Stimulated activated CD4-positive, alpha-beta T cell treated with anti-CD3 and anti-CD28 coated beads, TNF-alpha, amount 100 ng/mL, for 24 hours (primary cell): ENCODE measurements around the gene NMUR2.

Experiments used
- DNase-seq, 3 experiments: peaks; one replicate each; pipeline ENCODE4 v3.0.0-alpha.2; 2020; ENCODE audit warnings: low read depth in 3 of 3

Gene NMUR2

DNA sequence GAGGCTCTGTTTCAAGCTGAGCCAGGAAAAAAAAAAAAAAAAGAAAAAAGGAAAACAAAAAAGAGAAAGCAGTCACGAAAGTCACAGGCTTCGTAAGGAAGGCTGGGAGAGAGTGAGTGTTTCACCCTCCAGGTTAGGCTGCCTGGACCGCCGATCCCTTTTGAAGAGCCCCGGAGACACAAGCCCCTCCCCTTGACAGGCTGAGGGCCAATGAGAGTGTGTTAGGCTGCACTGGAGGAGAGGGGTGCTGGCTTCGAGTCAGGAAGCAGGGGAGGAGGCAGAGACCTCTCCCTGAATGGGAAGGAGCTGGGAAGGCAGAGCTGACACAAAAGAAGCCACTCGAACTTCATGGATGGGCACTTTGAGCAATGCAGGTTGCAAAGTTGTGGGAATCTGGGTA is at the start of gene NMUR2:
TSS of gene NMUR2 (minus strand) at position 135 of the 400 bp plus-strand sequence. CDS start 166 bp downstream, outside the sequence.
- no peak for DNase-seq

- no peak for DNase-seq
These were observed 38.9 kb upstream of the NMUR2 start for GRCh38 chr5:152443935-152444334.

DNA sequence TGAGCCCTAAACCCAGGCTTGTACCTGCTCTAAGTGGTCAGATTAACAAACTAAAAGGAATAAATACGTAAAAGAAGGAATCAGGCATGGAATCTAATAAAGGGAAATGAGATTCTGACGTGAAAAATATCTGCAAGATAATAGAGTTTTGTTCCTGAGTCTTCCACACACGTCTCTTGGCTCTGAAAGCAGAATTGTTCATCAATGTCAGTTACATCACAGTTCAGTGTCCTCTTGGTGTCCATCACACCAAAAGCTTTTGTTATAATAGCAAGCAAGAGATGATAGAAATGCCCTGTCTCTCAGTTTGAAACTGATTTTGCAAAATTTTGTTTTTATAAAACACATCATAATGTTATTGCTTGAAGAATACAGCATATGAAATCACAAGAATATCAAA is 34.7 kb upstream of the NMUR2 start:
- DNase-seq: no peak

GRCh38 chr5:152437866-152438265 is 32.8 kb upstream of the NMUR2 start:
- DNase-seq: no peak

DNA sequence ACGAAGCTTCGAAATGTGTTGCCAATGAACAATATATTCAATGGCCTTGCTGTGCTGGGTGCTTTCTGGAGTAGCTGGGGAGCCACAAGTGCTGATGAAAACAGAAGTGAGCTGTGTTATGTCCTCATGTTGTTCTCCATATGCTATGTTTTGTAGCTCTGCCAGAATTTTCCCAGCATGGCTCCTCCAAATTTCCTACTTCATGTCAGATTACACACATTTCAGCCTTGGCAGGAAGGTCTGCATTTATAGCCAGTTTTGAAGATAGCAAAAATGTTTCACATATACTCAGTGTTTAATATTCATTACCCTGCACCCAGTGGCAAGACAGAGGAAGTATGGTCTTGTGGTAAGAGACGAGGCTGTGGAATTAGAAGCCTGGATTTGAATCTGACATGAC is 22.6 kb upstream of the NMUR2 start:
- DNase-seq: no peak

DNA sequence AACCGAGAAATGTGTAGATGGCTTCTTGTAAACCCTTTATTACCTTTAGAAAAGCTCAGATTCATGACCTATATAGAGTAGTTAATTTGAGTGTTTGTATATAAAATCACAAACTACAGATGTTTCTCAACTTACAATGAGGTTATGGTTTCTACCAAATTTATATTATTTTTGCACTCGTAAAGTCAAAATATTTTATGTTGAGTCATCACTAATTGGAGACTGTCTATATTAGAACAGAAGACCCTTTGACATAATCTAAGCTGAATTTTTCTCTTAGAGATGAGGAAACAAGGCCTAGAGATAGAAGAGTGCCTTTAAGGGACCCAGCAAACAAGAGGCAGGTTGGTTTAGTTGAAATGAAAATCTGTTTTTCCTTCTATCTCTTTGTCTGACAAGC is 20.0 kb upstream of the NMUR2 start:
- no peak for DNase-seq

DNA sequence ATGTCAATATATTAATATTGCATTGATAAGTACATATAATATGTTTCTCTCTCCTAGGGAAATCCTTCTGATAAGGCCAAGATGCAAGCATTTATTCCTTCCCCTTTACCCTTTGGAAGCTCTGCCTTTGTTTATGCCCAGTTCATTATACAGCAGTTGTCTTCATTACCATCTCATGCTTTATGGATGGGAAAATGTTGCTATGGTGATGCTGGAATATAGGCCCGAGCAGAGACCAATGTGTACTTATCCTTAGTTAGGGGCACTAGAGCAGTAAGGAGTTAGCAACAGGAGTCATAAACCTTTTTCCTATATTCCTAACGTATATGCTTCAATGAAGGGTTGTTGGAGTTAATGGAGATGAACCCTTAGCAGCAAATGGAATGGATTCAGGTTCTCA is 19.4 kb upstream of the NMUR2 start:
- no peak for DNase-seq

DNA sequence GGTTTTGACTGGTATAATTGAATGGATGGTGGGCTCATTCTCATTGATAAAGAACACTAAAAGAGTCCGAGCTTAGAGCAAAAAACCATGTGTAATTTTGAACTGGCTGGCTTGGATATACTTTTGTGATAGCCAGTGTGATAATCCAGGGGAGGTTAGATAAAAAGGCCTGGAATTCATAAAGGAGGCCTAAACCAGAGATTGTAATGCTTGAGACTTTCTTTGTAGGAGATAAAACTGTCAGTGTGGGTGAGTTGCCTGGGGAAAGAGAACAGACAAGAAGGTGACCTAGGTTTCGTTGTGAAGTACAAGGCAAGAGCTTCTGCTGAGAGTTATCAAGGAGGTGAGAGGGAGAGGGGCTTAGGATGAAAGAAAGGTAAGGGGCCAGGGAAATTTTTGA is 17.0 kb upstream of the NMUR2 start:
- DNase-seq: no peak

- DNase-seq: no peak
These were observed 7.0 kb upstream of the NMUR2 start for GRCh38 chr5:152412129-152412528.

DNA sequence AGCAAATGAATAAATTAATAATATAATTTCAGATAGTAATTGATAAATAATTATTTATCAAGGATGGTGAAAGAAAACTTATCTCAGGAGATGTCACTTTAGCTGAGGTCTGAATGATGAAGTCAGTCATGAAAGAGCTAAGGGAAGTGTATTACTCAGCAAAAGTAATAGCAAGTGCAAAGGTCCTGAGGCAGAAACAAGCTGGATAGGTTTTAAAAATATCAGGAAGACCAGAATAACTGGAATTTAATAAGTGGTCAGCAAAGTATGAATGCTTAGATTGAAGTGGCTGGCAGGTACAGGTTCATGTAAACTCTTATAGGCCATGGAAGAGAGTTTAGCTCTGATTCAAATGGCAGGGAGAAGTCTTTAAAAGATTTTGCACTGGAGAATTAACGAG is 1.0 kb upstream of the NMUR2 start:
- DNase-seq: no peak

GRCh38 chr5:152404494-152404893 is 585 bp downstream of the NMUR2 start:
- DNase-seq: no peak

DNA sequence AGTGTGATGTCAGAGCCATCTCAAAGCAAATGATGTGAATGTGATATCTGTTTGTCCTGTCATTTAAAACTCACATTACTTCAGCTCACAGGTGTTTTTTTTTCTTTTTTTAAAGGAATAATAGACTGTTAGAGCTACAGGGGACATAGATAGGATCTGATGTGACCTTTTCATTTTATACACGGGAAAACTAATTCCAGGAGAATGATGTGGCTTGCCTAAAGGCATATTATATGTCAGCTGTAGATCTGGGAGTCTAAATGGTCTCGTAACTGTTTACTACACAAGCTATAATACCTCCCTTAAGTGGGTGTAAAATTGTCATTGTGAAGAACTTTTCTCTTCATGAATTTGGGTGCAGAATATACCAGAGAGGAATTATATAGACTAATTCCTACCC is 2.0 kb downstream of the NMUR2 start:
- no peak for DNase-seq

- no peak for DNase-seq
These were observed 4.2 kb downstream of the NMUR2 start for GRCh38 chr5:152400846-152401245.

- no peak for DNase-seq
These were observed 7.5 kb downstream of the NMUR2 start for GRCh38 chr5:152397581-152397980.

DNA sequence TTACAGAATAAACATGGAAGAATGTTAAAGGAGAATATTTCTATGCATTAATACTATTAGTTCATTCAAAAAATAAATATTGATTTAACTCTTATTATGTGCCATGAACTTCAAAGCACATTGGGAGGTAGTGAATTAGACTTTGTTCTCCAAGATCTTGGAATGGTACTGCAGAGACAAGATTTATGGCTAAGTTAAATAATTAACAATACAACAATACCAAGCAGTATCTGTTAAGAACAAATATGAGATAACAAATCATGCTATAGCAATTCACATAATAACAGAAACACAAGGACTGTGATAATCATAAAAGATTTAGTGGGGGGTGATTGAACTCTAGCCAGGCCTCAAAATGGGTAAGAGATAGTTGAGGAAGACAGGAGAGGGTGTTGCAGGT is 11.6 kb downstream of the NMUR2 start:
- DNase-seq: no peak

- no peak for DNase-seq
These were observed 15.8 kb downstream of the NMUR2 start for GRCh38 chr5:152389208-152389849.

GRCh38 chr5:152388610-152389009 is 16.5 kb downstream of the NMUR2 start:
- no peak for DNase-seq

DNA sequence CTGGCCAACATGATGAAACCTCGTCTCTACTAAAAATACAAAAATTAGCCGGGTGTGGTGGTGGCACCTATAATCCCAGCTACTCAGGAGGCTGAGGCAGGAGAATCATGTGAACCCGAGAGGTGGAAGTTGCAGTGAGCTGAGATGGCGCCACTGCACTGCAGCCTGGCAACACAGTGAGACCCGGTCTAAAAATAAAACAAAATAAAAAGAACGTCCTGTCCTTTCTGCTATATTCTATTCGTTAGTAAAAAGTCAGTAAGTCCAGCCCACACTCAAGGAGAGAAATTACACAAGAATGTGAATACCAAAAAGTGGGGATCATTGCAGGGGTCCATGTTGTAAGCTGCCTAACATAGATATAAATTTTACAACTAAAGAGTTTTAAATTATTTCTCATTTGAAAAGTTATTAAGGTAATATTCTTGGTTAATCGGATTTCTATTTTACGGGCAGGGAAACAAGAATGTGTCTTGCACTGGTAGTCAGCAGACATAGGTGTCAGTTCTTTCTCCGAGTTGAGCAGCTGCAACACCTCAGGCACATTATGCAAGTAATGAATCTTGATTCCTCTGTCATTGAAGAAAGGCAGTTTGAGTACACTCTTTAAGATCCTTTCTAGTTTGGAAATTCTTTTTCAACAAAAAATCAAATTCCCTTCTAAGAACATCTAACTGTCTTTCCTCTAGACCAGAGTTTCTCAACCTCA is 24.5 kb downstream of the NMUR2 start:
- DNase-seq: no peak

DNA sequence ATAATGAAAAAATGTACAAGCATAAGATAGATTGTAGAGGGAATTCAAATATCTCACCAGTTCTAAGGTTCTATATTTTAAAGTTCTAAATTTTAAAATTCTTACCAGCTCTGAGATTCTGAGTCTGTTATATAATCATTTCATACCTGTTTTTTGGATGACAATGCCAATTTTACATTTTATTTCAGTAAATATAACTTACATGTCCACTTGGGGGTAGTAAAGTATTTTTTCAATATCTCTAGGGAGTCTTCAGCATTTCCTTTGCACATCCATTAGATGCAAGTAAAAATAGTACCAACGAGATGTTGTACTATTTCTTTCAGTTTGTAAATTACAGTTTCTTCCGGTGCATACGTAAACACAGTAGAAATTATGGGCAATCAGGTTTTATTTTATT is 25.7 kb downstream of the NMUR2 start:
- no peak for DNase-seq

- no peak for DNase-seq
These were observed 26.3 kb downstream of the NMUR2 start for GRCh38 chr5:152378730-152379129.

DNA sequence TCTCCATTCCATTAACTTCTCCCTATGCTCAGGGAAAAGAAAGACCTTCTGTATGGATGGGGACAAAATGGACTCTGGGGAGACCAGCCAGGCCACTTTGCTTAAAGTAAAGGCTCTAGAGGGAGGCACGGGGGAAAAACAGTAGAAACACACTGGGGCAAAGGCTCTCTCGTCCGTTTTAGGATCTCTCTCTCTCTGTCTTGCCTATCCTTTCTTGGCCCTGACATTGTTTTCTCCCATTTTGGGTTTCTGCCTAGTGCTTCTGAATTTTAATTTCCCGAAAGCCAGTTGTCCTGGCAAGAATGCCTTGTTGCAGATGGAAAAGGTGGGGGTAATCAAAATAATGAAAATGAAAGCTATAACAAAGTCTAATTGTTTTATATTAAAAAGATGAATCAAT is 28.2 kb downstream of the NMUR2 start:
- DNase-seq: no peak

GRCh38 chr5:152374711-152375275 is 30.3 kb downstream of the NMUR2 start:
- no peak for DNase-seq

DNA sequence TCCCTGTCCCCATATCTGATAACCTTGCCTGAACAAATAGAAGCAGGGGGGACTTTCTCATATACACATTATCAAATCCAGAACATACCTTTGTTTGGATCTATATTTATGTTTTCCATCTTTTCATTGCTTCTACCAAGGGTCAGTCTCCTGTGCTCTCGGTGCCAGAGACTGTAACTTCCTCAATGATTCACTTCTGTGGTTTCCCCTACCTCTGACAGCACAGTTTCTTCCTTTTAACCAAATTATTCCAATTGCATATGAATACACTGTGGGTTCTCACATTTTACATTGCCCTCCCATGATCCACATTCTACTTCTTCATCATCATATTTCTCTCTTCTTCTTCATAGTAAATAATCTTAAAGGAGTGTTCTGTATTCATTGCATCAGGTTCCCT is 32.2 kb downstream of the NMUR2 start:
- no peak for DNase-seq
